Neural cell (in vitro differentiated cells): ENCODE results near the gene VEPH1.

ENCODE experiments used
- POLR2AphosphoS5 ChIP-seq: IDR thresholded peaks from 2 replicates; pipeline ENCODE4 v1.6.1; 2012
- TF ChIP-seq, protein P1 (sequence below): fragments of 450-650 bp; IDR thresholded peaks from 2 replicates; pipeline ENCODE4 v1.5.1; 2014; ENCODE audit warnings: antibody characterized with exemption, mild to moderate bottlenecking, moderate library complexity; ENCODE audit not compliant: poor library complexity, severe bottlenecking

DNA sequence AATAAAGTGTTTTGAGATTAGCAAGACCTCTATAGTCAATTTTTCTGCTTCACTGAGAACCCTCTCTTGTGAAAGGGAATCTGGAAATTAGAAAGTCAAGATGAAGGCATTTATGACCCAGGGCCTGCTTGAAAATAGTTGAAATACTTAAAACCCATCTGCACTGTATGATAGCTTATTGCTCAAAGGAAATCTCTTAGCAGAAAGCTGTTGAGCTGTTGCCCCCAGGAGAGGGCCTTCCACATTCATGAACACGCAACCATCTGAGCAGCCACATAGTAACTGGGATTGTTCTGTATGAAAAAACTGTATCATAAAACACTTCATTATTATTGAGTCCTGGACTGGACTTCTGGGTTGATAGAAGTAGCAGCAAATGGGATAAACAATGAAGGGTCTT lies 173.0 kb downstream of the VEPH1 start:
- TF ChIP-seq, protein P1, sequence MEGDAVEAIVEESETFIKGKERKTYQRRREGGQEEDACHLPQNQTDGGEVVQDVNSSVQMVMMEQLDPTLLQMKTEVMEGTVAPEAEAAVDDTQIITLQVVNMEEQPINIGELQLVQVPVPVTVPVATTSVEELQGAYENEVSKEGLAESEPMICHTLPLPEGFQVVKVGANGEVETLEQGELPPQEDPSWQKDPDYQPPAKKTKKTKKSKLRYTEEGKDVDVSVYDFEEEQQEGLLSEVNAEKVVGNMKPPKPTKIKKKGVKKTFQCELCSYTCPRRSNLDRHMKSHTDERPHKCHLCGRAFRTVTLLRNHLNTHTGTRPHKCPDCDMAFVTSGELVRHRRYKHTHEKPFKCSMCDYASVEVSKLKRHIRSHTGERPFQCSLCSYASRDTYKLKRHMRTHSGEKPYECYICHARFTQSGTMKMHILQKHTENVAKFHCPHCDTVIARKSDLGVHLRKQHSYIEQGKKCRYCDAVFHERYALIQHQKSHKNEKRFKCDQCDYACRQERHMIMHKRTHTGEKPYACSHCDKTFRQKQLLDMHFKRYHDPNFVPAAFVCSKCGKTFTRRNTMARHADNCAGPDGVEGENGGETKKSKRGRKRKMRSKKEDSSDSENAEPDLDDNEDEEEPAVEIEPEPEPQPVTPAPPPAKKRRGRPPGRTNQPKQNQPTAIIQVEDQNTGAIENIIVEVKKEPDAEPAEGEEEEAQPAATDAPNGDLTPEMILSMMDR: no peak
- TF ChIP-seq POLR2AphosphoS5: no peak
